ENCODE results near the gene PDE9A. TPM values are rescaled to one million over a fixed set of nuclear protein-coding genes. Genes with fewer than 3 reads are reported as not detected.
A peak's percentile ranks its signal among the peaks of the same experiment; 100 is the strongest.

Gene PDE9A
- total and polyA plus RNA-seq, 2 experiments from 2014 or later, result 14.3 to 19.6 TPM

GRCh38 chr21:42637267-42638041, 16.0 kb upstream of the PDE9A start:
- no peak overlapping the region for H3K4me3 ChIP-seq
- no peaks in the 10 kb centered on the region for H3K9me3 ChIP-seq (ENCODE audit: low read depth)
- H3K79me2 ChIP-seq, result no peaks in the 10 kb centered on the region
- no peak overlapping the region for H3K4me2 ChIP-seq
- no peaks in the 10 kb centered on the region for H3K27me3 ChIP-seq
- H3K9me2 ChIP-seq (replicated peaks; ENCODE audit: insufficient read depth), result no peaks in the 10 kb centered on the region
- WGBS (ENCODE audit: low lambda C conversion rate, missing lambda C conversion rate), result 95% methylated on average over 36 of the region's 36 CpGs
- H4K20me1 ChIP-seq (ENCODE audit: insufficient read depth, poor library complexity, severe bottlenecking), result no peaks in the 10 kb centered on the region
- TF ChIP-seq CTCF (IDR thresholded peaks at IDR 0.05; ENCODE audit: poor library complexity) (no peak), EZH2phosphoT487 (IDR thresholded peaks at IDR 0.05; ENCODE audit: low read depth, severe bottlenecking, unreplicated experiment) (no peak), EZH2 (IDR thresholded peaks at IDR 0.05; ENCODE audit: borderline replicate concordance) (no peak)
- H3K4me1 ChIP-seq (ENCODE audit: insufficient read depth), result peaks cover 21% of the 10 kb centered on the region
- DNase-seq (ENCODE audit: low spot score), result no peak
- H2AFZ ChIP-seq, result no peak overlapping the region
- H3K27ac ChIP-seq, result no peak overlapping the region
- H3K36me3 ChIP-seq (replicated peaks; ENCODE audit: insufficient read depth, low read depth), result no peaks in the 10 kb centered on the region

- no peak for DNase-seq (ENCODE audit: low spot score)
Observed at GRCh38 chr21:42638266-42638863, 15.1 kb upstream of the PDE9A start.

GRCh38 chr21:42639646-42640152, 13.7 kb upstream of the PDE9A start:
- H3K4me2 ChIP-seq, result no peak overlapping the region
- no peak for DNase-seq (ENCODE audit: low spot score)
- no peaks in the 10 kb centered on the region for H3K9me3 ChIP-seq (ENCODE audit: low read depth)
- TF ChIP-seq CTCF (IDR thresholded peaks at IDR 0.05; ENCODE audit: poor library complexity) (no peak), EZH2phosphoT487 (IDR thresholded peaks at IDR 0.05; ENCODE audit: low read depth, severe bottlenecking, unreplicated experiment) (no peak), EZH2 (IDR thresholded peaks at IDR 0.05; ENCODE audit: borderline replicate concordance) (no peak)
- H3K27ac ChIP-seq, result no peak overlapping the region
- no peaks in the 10 kb centered on the region for H3K9me2 ChIP-seq (replicated peaks; ENCODE audit: insufficient read depth)
- no peak overlapping the region for H2AFZ ChIP-seq
- no peaks in the 10 kb centered on the region for H3K27me3 ChIP-seq
- H4K20me1 ChIP-seq (ENCODE audit: insufficient read depth, poor library complexity, severe bottlenecking), result no peaks in the 10 kb centered on the region
- no peaks in the 10 kb centered on the region for H3K36me3 ChIP-seq (replicated peaks; ENCODE audit: insufficient read depth, low read depth)
- H3K4me1 ChIP-seq (ENCODE audit: insufficient read depth), result peaks cover 21% of the 10 kb centered on the region
- 92% methylated on average over 8 of the region's 8 CpGs for WGBS (ENCODE audit: low lambda C conversion rate, missing lambda C conversion rate)
- H3K4me3 ChIP-seq, result no peak overlapping the region
- no peaks in the 10 kb centered on the region for H3K79me2 ChIP-seq

More at GRCh38 chr21:42638266-42638863, 15.1 kb upstream of the PDE9A start:
- H3K4me3 ChIP-seq, result no peak overlapping the region
- no peaks in the 10 kb centered on the region for H4K20me1 ChIP-seq (ENCODE audit: insufficient read depth, poor library complexity, severe bottlenecking)
- no peak overlapping the region for H2AFZ ChIP-seq
- H3K79me2 ChIP-seq, result no peaks in the 10 kb centered on the region
- no peak overlapping the region for H3K27ac ChIP-seq
- H3K4me2 ChIP-seq, result no peak overlapping the region
- WGBS (ENCODE audit: low lambda C conversion rate, missing lambda C conversion rate), result 83% methylated on average over 14 of the region's 19 CpGs
- H3K27me3 ChIP-seq, result no peaks in the 10 kb centered on the region
- peaks cover 21% of the 10 kb centered on the region for H3K4me1 ChIP-seq (ENCODE audit: insufficient read depth)
- TF ChIP-seq EZH2 (IDR thresholded peaks at IDR 0.05; ENCODE audit: borderline replicate concordance), result no peak
- H3K36me3 ChIP-seq (replicated peaks; ENCODE audit: insufficient read depth, low read depth), result no peaks in the 10 kb centered on the region
- H3K9me2 ChIP-seq (replicated peaks; ENCODE audit: insufficient read depth), result no peaks in the 10 kb centered on the region
- no peaks in the 10 kb centered on the region for H3K9me3 ChIP-seq (ENCODE audit: low read depth)

GRCh38 chr21:42640486-42640885, 12.9 kb upstream of the PDE9A start:
- peak overlapping the region; percentile 69 for H3K4me2 ChIP-seq
- H3K27ac ChIP-seq, result no peak overlapping the region
- no peak overlapping the region for H2AFZ ChIP-seq
- H3K9me3 ChIP-seq (ENCODE audit: low read depth), result no peaks in the 10 kb centered on the region
- H3K4me1 ChIP-seq (ENCODE audit: insufficient read depth), result peaks cover 21% of the 10 kb centered on the region
- 44% methylated on average over 3 of the region's 4 CpGs for WGBS (ENCODE audit: low lambda C conversion rate, missing lambda C conversion rate)
- no peaks in the 10 kb centered on the region for H4K20me1 ChIP-seq (ENCODE audit: insufficient read depth, poor library complexity, severe bottlenecking)
- H3K4me3 ChIP-seq, result no peak overlapping the region
- no peak for DNase-seq (ENCODE audit: low spot score)
- no peaks in the 10 kb centered on the region for H3K27me3 ChIP-seq
- H3K79me2 ChIP-seq, result no peaks in the 10 kb centered on the region
- H3K36me3 ChIP-seq (replicated peaks; ENCODE audit: insufficient read depth, low read depth), result no peaks in the 10 kb centered on the region
- H3K9me2 ChIP-seq (replicated peaks; ENCODE audit: insufficient read depth), result no peaks in the 10 kb centered on the region
- no peak for TF ChIP-seq EZH2phosphoT487 (IDR thresholded peaks at IDR 0.05; ENCODE audit: low read depth, severe bottlenecking, unreplicated experiment)
- TF ChIP-seq EZH2 (IDR thresholded peaks at IDR 0.05; ENCODE audit: borderline replicate concordance), result no peak
- TF ChIP-seq CTCF (IDR thresholded peaks at IDR 0.05; ENCODE audit: poor library complexity), result no peak
